Esophagus mucosa (tissue), 1 donor: Measurements from ENCODE around the gene GTF2I. TPM values are rescaled to one million over a fixed set of nuclear protein-coding genes. Genes with fewer than 3 reads are reported as not detected.
A peak's percentile ranks its signal among the peaks of the same experiment; 100 is the strongest.
"Not testable (repeated sequence)": the region's sequence is repeated elsewhere in the genome, so short reads cannot be mapped to it uniquely, and the experiment has no call there.

Experiments
- ATAC-seq: fragments of 200-7000 bp; cut with Tn5 transposase; one replicate; pipeline ENCODE4 v1.9.1; 2020
- total RNA-seq: library from RNA; stranded (reverse); gene quantifications from one replicate; pipeline ENCODE4 v1.2.4, GENCODE V29; 2023
- donor health status: DM: yes; HTN: yes; CAD: no.

GTF2I gene
- total RNA-seq, 1 donor from 2014 or later, result 130 TPM

- no peak for ATAC-seq
These were observed 60.4 kb downstream of the GTF2I start for GRCh38 chr7:74717889-74718288.

DNA sequence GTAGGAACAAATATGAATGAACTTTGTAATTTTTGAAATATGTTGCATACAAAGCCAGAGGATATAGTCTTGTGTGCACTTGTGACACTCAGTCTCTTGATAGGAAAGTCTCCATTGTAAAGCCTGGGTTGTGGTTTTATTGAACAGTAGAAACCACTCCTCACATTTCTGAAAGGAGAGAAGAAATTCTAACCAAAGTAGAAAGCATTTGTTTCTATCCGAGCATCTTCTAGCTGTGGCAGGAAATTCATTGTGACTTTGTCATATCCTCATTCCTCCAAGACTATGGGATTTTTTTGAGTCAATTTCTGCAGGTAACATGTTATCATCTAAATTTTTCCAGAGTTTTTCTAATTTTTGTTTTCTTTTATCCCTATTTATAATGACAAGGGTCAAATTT is 60.8 kb downstream of the GTF2I start:
- ATAC-seq, result no peak

DNA sequence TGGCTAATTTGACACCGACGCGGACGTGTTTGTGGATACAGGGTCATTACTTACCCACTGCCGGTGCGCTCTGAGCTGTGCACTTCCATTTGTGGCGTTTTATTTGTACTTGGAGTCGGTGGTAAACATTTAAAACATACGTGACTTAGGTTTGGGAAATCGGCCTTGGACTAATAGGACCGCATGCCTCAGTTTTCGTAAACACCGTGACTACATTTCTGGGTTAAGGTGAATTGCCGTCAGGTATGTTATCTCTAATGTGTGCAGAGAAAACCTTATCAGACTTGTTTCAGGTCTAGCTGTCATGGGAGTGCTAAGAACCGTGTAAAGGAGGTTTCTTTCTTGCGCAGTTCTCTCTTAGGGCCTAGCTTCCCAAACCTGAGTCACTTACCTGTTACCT is 64.6 kb downstream of the GTF2I start:
- no peak for ATAC-seq

GRCh38 chr7:74725840-74726239 is 68.3 kb downstream of the GTF2I start:
- no peak for ATAC-seq

GRCh38 chr7:74726309-74727101 is 69.0 kb downstream of the GTF2I start:
- no peak for ATAC-seq

- not testable (repeated sequence) for ATAC-seq
These were observed 71.2 kb downstream of the GTF2I start for GRCh38 chr7:74728686-74729085.

DNA sequence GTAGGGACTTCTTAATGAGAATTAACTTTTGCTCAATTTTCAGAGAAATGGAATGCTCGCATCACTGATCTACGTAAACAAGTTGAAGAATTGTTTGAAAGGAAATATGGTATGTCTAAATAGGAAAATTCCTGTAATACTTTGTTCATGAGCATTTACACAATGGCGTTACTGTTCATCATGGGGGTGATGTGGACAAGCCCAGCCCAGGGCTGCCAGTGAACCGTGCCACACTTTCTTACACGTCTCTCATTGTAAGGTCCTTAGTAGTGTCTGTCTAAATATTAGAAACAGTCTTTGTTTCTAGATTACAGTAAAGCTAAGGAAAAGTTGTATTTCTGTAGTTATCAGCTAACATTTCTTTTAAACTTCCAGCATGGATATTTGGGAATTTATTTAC is 72.7 kb downstream of the GTF2I start:
- ATAC-seq, result not testable (repeated sequence)

DNA sequence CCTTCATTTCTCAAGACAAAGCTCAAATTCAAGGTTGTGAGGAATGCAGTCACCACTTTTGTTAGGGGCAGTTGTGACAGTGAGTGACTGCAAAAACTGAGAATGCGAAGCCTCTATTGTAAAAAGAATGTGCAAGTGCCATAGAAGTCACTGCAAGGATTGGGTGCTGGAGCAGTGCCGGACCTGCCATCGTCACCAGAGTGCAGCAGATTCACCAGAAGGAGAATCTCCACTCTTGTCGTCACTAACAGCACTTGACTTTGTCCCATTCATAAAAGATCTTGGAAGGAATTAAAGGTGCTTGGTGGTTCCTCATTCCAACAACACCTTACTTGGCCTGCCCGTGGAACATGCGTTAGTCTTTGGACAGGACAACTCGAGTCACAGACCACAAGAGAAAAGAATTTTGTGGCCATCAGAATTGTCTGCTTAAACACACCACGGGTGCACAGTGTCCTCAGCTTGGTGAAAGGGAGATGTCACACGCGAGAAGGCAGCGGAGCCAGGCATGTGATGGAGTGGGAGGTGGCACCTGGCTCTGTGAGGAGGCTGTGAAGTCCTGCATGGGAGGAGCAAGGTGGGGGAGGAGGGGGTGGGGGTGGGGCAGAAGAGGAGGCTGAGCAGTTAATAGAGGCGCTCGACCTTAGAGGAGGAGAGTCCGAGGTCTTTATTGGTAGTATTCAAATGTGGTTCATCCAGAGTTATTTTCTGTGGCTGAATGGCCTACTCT is 82.6 kb downstream of the GTF2I start:
- ATAC-seq, result not testable (repeated sequence)

DNA sequence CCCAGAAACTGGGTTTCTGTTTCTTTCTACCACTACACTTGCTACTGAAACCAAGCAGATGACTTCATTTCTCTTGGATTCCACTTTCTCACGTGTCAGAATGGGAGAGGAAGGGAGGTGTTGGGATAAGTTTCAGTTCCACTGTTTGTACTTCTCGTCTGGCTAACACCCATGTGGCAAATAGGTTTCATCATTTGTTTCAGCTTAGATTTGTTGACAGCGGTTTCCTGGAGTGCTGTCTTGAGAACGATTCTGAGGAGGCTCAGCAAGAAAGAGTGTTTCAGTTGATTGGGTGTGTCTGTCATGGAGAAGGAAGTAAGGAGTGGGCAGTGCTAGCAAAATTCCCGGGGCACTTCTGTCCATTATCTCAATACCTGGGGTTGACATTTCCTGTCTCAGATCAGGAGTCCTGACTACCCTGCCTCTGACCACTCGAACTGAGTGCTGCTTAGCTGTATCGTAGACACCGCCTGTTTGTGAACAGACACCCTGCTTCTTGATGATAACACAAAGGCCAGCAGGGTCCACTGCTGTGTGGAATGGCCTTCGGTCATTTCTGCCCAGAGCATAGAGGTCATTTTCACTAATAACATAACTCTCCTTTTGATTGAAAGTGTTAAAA is 86.5 kb downstream of the GTF2I start:
- peak; percentile 81 for ATAC-seq

DNA sequence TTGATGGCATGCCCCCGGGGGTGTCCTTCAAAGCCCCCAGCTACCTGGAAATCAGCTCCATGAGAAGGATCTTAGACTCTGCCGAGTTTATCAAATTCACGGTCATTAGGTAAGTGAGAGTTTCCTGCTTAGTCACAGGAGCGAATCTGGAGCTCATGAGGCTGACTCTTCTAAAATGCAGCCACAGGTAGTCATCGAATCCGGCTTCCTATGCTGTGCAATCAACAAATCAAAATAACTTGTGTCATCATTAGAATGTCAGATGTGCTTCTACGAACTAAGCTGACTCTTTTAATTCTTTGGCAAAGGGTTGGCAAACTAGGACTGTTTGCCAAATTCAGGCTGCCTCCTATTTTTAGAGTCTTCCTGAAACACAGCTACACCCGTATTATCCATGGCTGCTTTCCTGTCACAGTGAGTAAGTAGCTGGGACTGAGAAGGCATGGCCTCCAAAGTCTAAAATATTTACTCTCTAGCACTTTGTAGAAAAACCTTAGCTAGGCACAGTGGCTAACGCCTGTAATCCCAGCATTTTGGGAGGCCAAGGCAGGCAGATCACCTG is 96.5 kb downstream of the GTF2I start:
- peak; percentile 68 for ATAC-seq

GRCh38 chr7:74756673-74757072 is 99.2 kb downstream of the GTF2I start:
- ATAC-seq, result peak; percentile 78

GRCh38 chr7:74758268-74758667 is 100.8 kb downstream of the GTF2I start:
- ATAC-seq, result peak; percentile 63

- ATAC-seq, result peak; percentile 52
These were observed 101.5 kb downstream of the GTF2I start for GRCh38 chr7:74758982-74759381.

- ATAC-seq, result peak; percentile 57
These were observed 107.8 kb downstream of the GTF2I start for GRCh38 chr7:74765205-74765918.

DNA sequence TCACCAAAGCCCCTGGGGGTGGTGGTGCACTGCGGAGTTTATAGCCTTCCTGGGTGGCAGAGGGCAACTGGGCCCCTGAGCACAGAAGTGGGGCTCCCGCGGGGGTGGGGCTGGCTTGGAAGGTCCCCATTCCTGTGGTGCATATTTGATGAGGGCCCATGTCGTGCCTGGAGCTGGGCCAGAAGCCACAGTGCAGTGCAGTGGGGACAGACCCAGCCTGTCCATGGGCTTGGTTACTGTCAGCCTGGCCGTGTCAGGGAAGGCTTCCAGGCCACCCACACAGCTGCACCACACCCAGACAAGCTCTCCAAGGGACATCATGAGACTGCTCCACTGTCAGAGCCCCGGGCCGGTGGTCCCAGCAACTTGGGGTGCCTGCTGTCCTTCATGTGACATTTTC is 109.0 kb downstream of the GTF2I start:
- peak; percentile 37 for ATAC-seq

DNA sequence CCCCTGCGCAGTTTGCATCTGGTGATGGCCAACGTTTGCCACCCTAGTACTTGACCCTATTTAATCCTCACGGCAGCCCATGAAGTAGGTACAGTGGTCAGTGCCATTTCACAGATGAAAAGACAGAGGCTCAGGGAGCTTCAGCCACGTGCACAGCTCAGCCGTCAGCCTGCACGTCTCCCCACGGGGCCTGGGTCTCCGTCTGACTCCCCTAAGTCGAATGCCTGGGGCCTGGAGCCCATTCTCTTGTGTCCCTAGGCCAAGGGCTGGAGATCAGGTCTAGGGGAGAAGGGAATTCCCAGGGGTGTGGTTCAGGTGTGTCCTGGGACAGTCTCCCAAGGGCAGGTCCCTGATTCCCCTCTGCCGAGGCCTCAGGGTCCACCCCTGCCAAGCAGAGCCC is 109.5 kb downstream of the GTF2I start:
- peak; percentile 16 for ATAC-seq

DNA sequence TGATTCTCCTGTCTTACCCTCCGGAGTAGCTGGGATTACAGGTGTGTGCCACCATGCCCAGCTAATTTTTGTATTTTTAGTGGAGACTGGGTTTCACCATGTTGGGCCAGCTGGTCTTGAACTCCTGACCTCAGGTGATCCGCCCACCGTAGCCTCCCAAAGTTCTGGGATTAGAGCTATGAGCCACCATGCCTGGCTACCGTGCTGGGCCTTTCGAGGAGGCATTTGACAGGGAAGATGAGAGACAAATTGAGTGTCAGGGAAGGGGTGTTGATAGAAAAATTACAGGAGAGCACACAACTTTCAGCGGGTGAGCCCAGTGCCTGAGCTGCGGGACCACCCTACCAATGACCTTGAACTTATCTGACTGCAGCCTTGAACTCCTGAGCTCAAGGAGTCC is 112.5 kb downstream of the GTF2I start:
- ATAC-seq, result not testable (repeated sequence)

- peak; percentile 21 for ATAC-seq
These were observed 114.6 kb downstream of the GTF2I start for GRCh38 chr7:74772093-74772492.

DNA sequence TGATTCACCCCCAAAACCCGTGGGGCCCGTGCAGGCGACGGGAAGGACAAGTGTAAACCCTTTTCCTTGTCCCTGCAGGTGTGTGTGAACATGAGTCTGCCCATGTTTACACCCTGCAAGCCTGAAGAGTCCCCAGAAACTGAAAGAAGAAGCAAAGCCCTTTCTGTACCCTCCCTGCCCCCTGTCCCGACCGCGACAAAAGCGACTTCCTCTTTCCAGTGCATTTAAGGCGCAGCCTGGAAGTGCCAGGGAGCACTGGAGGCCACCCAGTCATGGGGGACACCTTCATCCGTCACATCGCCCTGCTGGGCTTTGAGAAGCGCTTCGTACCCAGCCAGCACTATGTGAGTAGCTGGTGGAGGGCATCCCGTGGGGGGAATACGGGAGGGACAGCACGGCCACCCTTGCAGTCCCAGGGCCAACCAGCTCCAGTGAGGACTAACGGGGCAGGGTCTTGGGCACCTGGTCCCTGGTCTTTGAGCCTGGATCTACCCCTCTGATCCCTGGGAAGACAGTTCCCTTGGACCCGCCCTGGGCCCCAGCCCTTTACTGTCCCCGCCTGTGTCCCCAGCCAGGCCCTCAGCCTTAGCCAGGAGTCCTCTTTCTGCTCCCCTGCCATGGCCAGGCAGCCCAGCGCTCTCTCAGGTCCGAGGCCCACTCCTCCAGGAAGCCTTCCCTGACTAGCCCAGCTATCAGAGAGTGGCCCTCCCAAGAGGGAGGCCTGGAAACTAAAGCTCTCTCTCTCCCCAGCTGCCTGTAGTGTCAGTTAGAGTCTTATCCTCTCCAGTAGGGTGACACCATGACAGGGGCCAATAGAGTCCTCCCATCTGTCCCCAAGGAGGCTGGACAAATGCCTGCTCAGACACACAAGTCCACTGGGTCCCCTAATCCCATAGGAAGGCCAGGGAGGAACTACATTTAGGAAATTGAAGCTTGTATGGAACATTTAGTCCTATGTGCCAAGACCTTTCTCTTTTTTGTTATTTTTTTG is 116.5 kb downstream of the GTF2I start, which contains the start of gene NCF1:
Gene NCF1 (plus strand): TSS at position 252 of the 991 bp plus-strand sequence. CDS start 21 bp downstream, at position 273.
- peak; percentile 61 for ATAC-seq

DNA sequence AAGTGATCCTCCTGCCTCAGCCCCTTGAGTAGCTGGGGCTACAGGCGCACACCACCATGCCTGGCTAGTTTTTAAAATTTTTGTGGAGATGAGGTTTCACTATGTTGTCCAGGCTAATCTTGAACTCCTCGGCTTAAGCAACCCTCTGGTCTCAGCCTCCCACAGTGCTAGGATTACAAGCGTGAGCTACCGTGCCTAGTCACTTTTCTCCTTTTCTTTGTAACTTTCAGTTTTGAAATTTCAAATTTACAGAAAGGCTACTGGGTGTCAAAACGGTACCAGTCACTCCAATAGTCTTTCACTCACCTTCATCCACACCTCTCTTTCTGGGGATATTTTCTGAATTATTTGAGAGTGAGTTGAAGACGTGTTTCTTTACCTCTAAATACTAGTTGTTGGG is 117.6 kb downstream of the GTF2I start:
- ATAC-seq, result not testable (repeated sequence)

DNA sequence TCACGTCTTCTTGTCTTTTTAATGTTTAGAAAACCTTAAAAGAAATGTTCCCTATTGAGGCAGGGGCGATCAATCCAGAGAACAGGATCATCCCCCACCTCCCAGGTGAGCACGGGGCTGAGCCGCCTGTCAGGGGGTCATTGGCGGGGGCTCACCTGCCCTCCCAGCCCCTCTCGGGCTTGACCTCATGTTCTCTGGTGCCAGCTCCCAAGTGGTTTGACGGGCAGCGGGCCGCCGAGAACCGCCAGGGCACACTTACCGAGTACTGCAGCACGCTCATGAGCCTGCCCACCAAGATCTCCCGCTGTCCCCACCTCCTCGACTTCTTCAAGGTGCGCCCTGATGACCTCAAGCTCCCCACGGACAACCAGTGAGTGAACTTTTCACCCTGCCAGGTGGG is 121.5 kb downstream of the GTF2I start:
- not testable (repeated sequence) for ATAC-seq
